Subcutaneous abdominal adipose tissue (tissue), 5 donors: ENCODE results near the gene DNHD1.
"Not testable (repeated sequence)": the region's sequence is repeated elsewhere in the genome, so short reads cannot be mapped to it uniquely, and the experiment has no call there.

Experiments used
- H3K27ac ChIP-seq: one replicate; pipeline ENCODE4 v1.7.0; 2013; ENCODE audit warnings: low read depth, mild to moderate bottlenecking, inconsistent platforms, low read length, moderate library complexity
- H3K27me3 ChIP-seq, 5 donors: one replicate each; pipeline ENCODE4 v1.7.0; 2013; ENCODE audit warnings: low read length in 5 of 5, inconsistent platforms in 1 of 5; ENCODE audit not compliant: control insufficient read depth in 5 of 5, insufficient read depth in 4 of 5
- H3K36me3 ChIP-seq, 5 donors: one replicate each; pipeline ENCODE4 v1.7.0; 2013; ENCODE audit warnings: low read length in 5 of 5; ENCODE audit not compliant: control insufficient read depth in 5 of 5, insufficient read depth in 5 of 5
- H3K4me1 ChIP-seq, 5 donors: one replicate each; pipeline ENCODE4 v1.7.0; 2013; ENCODE audit warnings: low read length in 5 of 5, mild to moderate bottlenecking in 3 of 5, moderate library complexity in 1 of 5; ENCODE audit not compliant: control insufficient read depth in 5 of 5, insufficient read depth in 5 of 5
- H3K4me3 ChIP-seq, 5 donors: one replicate each; pipeline ENCODE4 v1.7.0; 2013; ENCODE audit warnings: low read length in 5 of 5, low read depth in 1 of 5
- H3K9ac ChIP-seq, 5 donors: one replicate each; pipeline ENCODE4 v1.7.0; 2013; ENCODE audit warnings: low read length in 5 of 5, mild to moderate bottlenecking in 4 of 5, moderate library complexity in 3 of 5
- H3K9me3 ChIP-seq, 5 donors: one replicate each; pipeline ENCODE4 v1.7.0; 2013; ENCODE audit warnings: low read length in 5 of 5; ENCODE audit not compliant: control insufficient read depth in 5 of 5
- donor health status: healthy.
- donor health status: healthy.
- donor health status: healthy.
- donor health status: healthy.
- donor health status: healthy.

DNHD1 gene

DNA sequence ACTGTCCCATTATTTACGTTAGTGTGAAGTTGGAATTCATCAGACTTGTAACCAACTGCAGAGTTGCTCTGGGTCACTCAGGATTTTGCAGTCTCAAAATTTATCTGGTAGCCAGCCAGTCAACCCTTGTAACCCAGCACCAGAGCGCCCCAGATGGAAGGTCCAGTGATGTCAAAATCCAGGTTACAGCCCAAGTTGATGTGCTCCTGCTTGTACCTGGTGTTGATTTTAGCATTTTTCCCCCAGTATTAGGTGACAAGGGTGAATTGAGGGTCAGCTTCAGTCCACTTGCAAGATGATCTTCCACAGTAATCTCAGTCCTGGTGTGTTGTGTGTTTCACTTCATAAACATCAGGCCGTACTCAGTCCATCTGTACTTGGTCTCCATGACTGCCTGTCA is 8.3 kb upstream of the DNHD1 start:
- Histone ChIP-seq H3K4me1 (no peaks in the 10 kb centered on the region), H3K27me3 (no peaks in the 10 kb centered on the region), H3K36me3 (peaks cover 43 to 67% (median 58%) of the 10 kb centered on the region in 5 donors), H3K9ac (no peak overlapping the region), H3K27ac (no peak overlapping the region), H3K9me3 (no peaks in the 10 kb centered on the region), H3K4me3 (no peak overlapping the region)

DNA sequence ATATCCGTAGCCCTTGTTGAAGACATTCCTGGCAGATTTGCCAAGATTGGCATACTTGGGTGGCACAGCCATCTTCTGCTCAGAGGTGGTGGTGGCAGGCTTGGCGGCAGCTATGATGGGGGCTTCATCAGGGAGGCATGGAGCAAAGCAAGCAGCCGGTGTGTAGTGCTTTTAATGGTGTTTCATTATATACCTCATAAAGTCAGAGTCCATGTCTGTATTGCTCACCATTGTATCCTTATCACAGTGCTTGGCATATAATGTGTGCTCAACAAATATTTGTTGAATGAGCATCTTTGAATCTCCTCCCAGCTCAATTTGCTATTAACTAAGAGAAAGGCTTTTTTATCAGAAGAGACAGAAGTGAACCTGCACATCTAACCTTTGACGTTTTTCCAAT is 7.8 kb upstream of the DNHD1 start:
- Histone ChIP-seq H3K9me3 (no peaks in the 10 kb centered on the region), H3K9ac (no peak overlapping the region), H3K4me3 (no peak overlapping the region), H3K36me3 (peaks cover 42 to 69% (median 60%) of the 10 kb centered on the region in 5 donors), H3K4me1 (no peaks in the 10 kb centered on the region), H3K27ac (no peak overlapping the region), H3K27me3 (no peaks in the 10 kb centered on the region)

DNA sequence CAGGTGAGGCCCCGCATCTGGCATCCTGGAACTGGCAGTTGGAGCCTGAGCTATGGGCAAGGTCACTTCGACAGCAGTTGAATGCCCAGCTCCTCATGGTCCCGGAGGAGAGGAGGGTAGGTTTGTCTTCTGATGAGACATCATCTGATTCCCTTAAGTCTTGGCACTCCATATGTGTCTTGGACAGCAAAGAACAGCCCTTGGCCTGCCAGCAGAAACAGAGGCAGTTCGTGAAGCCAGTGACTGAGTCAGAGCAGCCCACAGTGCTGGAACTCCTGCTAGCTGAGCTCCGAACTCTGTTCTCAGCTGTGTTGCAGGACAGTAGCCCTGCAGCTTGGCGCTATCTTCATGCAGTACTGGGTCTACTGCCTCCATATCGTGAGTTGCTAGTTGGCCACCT is 1.0 kb downstream of the DNHD1 start:
- H3K4me1 ChIP-seq: peaks cover 0 to 32% (median 12%) of the 10 kb centered on the region in 5 donors
- H3K9ac ChIP-seq: peak overlapping the region in 1 of 5 donors; percentile 24
- no peaks in the 10 kb centered on the region for H3K9me3 ChIP-seq
- H3K4me3 ChIP-seq: no peak overlapping the region
- no peaks in the 10 kb centered on the region for H3K27me3 ChIP-seq
- no peak overlapping the region for H3K27ac ChIP-seq
- H3K36me3 ChIP-seq: peaks cover 11 to 56% (median 35%) of the 10 kb centered on the region in 5 donors

DNA sequence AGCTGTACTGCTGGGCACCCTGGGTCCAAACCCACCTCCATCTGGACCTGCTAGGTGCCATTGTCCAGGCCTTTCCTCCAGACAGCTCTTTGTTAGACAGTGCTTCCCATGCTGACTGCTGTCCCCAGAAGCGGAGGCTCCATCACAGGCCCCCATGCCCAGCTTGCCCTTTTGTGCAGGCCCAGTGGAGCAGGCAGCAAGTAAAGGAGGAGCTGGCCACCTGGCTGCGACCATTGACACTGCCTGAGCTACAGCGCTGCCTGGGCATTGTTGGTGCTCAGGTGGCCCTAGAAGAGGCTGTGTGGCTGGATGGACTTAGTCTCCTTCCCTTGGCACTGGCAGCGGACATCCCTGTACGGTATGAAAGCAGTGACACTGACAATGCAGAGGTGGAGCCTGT is 1.5 kb downstream of the DNHD1 start:
- no peak overlapping the region for H3K4me3 ChIP-seq
- H3K4me1 ChIP-seq: peaks cover 0 to 32% (median 12%) of the 10 kb centered on the region in 5 donors
- H3K27me3 ChIP-seq: no peaks in the 10 kb centered on the region
- H3K27ac ChIP-seq: no peak overlapping the region
- peaks cover 9 to 57% (median 34%) of the 10 kb centered on the region in 5 donors for H3K36me3 ChIP-seq
- H3K9ac ChIP-seq: peak overlapping the region in 1 of 5 donors; percentile 24
- no peaks in the 10 kb centered on the region for H3K9me3 ChIP-seq

DNA sequence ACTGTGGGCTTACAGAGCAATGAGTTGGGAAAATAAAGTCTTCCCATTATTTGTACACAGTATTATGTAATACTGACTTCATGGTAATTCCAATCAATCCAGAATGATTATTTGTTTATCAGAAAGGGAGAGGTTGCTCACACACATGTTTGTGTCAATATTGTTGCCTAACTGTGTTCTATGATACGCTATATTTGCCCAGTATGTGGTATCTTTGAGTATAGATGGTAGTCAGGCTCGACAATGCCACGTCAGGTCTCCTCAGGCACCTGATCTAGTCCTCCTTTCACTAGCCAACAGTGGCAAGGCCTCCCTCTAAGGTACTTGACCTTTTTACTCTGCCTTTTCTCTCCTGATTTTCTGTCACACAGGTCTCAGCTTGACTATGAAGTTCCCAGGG is 5.3 kb downstream of the DNHD1 start:
- H3K27me3 ChIP-seq: no peaks in the 10 kb centered on the region
- H3K36me3 ChIP-seq: peaks cover 8 to 45% (median 31%) of the 10 kb centered on the region in 5 donors
- no peak overlapping the region for H3K4me3 ChIP-seq
- H3K4me1 ChIP-seq: peaks cover 0 to 27% (median 10%) of the 10 kb centered on the region in 5 donors
- peak overlapping the region in 1 of 5 donors; percentile 26 for H3K9ac ChIP-seq
- H3K27ac ChIP-seq: no peak overlapping the region
- no peaks in the 10 kb centered on the region for H3K9me3 ChIP-seq

DNA sequence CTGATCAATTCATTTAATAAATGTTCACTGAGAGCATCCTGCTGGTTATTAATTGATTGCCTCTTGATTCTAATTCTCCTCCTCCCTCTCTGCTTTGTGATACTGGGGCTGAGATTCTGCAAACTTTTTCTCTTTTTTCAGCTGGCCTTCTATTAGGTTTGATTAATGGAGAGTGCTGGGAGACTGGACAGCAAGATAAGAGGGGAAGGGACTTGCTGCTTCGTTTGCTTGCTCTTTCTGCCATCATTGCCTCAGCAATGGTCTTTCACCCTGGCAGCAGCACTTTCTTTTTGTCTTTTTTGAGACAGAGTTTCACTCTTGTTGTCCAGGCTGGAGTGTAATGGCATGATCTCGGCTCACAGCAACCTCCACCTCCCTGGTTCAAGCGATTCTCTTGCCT is 7.1 kb downstream of the DNHD1 start:
- Histone ChIP-seq H3K4me3 (no peak overlapping the region), H3K27me3 (no peaks in the 10 kb centered on the region), H3K9ac (no peak overlapping the region), H3K27ac (no peak overlapping the region), H3K9me3 (no peaks in the 10 kb centered on the region), H3K4me1 (peaks cover 0 to 10% (median 3%) of the 10 kb centered on the region in 5 donors), H3K36me3 (peaks cover 8 to 34% (median 21%) of the 10 kb centered on the region in 5 donors)

DNA sequence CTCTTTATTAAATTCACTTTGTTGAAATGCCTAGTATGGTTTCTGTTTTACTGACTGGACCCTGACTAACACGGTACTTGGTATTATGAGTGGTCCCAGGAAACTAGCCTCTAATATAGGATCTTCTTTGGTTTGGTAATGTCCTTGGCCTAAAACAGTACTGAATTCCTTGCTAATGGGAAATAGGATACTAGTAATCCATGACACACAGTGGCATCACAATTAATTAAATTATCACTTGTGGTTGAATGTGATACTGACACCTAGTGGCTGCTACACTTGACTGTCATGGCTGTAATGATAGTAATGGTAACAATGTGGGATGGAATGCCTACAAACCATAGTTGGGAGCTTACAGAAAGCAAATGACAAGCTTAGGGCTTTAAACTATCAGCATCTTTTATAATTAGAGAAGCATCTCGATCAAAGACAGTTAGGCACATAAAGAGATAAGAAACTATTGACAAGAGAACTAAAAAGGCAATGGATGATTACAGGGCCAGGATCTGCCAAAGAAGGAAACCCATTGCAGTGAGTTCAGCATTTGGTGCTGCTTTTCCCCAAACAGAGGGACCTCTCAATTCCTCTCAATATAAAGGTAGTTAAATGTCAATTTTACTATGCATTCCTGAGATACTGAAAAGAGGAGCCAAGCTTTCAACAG is 8.6 kb downstream of the DNHD1 start:
- Histone ChIP-seq H3K9me3 (no peaks in the 10 kb centered on the region), H3K36me3 (peaks cover 8 to 32% (median 23%) of the 10 kb centered on the region in 5 donors), H3K27me3 (no peaks in the 10 kb centered on the region), H3K27ac (no peak overlapping the region), H3K4me3 (no peak overlapping the region), H3K9ac (no peak overlapping the region), H3K4me1 (peaks cover 0 to 1% (median 0%) of the 10 kb centered on the region in 5 donors)

DNA sequence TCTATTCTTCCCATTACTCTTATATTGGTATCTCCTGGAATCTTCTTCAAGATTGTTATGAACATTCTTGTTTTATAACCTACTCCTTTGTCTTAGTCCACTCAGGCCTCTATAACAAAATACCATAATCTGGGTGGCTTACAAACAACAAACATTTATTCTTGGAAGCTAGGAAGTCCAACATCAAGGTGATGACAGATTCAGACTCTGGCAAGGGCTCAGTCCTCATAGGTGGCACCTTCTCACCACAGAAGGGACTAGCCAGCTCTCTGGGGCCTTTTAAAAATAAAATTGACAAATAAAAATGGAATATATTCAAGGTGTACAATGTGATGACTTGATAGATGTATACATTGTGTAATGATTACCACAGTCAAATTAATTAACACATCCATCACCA is 19.8 kb downstream of the DNHD1 start:
- Histone ChIP-seq H3K27me3 (no peaks in the 10 kb centered on the region), H3K9ac (no peak overlapping the region), H3K27ac (no peak overlapping the region), H3K9me3 (no peaks in the 10 kb centered on the region), H3K4me3 (no peak overlapping the region), H3K4me1 (no peaks in the 10 kb centered on the region), H3K36me3 (peaks cover 20 to 40% (median 26%) of the 10 kb centered on the region in 5 donors)

DNA sequence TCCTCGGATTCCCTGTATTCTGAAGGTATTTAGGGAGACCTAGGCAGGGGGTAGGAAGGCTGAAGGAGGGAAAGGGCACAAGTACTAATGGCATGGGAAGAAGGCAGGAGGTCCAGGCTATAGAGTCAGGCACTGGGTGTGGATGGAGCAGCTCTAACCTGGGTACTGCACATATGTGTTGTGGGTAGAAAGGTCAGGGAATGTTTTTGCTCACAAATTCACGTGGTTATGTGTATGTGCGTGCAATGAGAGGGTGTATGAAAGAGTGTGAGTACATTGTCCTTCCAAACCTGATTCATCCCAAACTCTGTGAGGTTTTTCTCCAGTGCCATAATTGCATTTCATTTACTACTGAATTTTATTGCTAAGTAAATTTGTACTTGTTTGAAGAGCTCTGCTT is 23.2 kb downstream of the DNHD1 start:
- H3K9me3 ChIP-seq: no peaks in the 10 kb centered on the region
- no peaks in the 10 kb centered on the region for H3K27me3 ChIP-seq
- no peak overlapping the region for H3K27ac ChIP-seq
- no peaks in the 10 kb centered on the region for H3K4me1 ChIP-seq
- H3K4me3 ChIP-seq: no peak overlapping the region
- no peak overlapping the region for H3K9ac ChIP-seq
- H3K36me3 ChIP-seq: peaks cover 15 to 31% (median 21%) of the 10 kb centered on the region in 5 donors

DNA sequence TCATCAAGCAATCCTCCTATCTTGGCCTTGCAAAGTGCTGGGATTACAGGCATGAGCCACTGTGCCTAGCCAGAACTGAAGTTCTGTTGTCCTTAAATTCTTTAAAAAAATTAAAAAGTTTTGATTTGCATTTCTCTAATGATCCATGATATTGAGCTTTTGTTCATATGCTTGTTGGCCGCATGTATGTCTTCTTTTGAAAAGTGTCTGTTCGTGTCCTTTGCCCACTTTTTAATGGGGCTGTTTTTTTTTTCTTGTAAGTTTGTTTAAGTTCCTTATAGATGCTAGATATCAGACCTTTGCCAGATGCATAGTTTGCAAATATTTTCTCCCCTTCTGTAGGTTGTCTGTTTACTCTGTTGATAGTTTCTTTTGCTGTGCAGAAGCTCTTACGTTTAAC is 24.9 kb downstream of the DNHD1 start:
- H3K27me3 ChIP-seq, H3K27ac ChIP-seq, H3K4me3 ChIP-seq, H3K9me3 ChIP-seq, H3K4me1 ChIP-seq, H3K9ac ChIP-seq: not testable (repeated sequence)
- H3K36me3 ChIP-seq: peaks cover 15 to 26% (median 19%) of the 10 kb centered on the region in 5 donors
